Cardiac fibroblast (primary cell): ENCODE measurements around the gene RPL27.
A peak's percentile ranks its signal among the peaks of the same experiment; 100 is the strongest.
"Not testable (repeated sequence)": the region's sequence is repeated elsewhere in the genome, so short reads cannot be mapped to it uniquely, and the experiment has no call there.

Source experiments
- DNase-seq, 2 donors: peaks; one replicate each; pipeline versions ENCODE4 v3.0.0 to v3.0.0-alpha.2; 2010; ENCODE audit warnings: low read depth in 2 of 2
- H3K4me3 ChIP-seq, 2 donors: replicated peaks in 1 of 2; 1 replicate in 1 of 2; 2 replicates in 1 of 2; pipeline ENCODE4 v1.5.1; 2011; ENCODE audit warnings: low read depth in 2 of 2, low read length in 2 of 2, mild to moderate bottlenecking in 2 of 2, moderate library complexity in 1 of 2
- CTCF ChIP-seq: IDR thresholded peaks from one replicate; pipeline ENCODE4 v1.5.1; 2011; ENCODE audit warnings: low read depth, mild to moderate bottlenecking, low read length, inconsistent platforms

RPL27 gene

GRCh38 chr17:42982266-42982665 lies 16.0 kb upstream of the RPL27 start:
- no peak for DNase-seq
- TF ChIP-seq CTCF: no peak
- H3K4me3 ChIP-seq: no peak overlapping the region

GRCh38 chr17:42985225-42985624 lies 13.0 kb upstream of the RPL27 start:
- DNase-seq: no peak
- no peak for TF ChIP-seq CTCF
- H3K4me3 ChIP-seq: no peak overlapping the region

- TF ChIP-seq CTCF: no peak
- H3K4me3 ChIP-seq: no peak overlapping the region
- DNase-seq: peak in 1 of 2 donors; percentile 36
Observed at GRCh38 chr17:42989141-42989540, 9.1 kb upstream of the RPL27 start.

- no peak for TF ChIP-seq CTCF
- peak in 1 of 2 donors; percentile 76 for DNase-seq
- no peak overlapping the region for H3K4me3 ChIP-seq
Observed at GRCh38 chr17:42989726-42990652, 8.2 kb upstream of the RPL27 start.

- H3K4me3 ChIP-seq: no peak overlapping the region
- no peak for DNase-seq
- no peak for TF ChIP-seq CTCF
Observed at GRCh38 chr17:42991471-42991870, 6.7 kb upstream of the RPL27 start.

- no peak for TF ChIP-seq CTCF
- H3K4me3 ChIP-seq: no peak overlapping the region
- no peak for DNase-seq
Observed at GRCh38 chr17:42992872-42993271, 5.3 kb upstream of the RPL27 start.

- DNase-seq, H3K4me3 ChIP-seq: not testable (repeated sequence)
Observed at GRCh38 chr17:42993913-42994312, 4.3 kb upstream of the RPL27 start.
